Activated naive CD4-positive, alpha-beta T cell treated with anti-CD3 and anti-CD28 coated beads, Interleukin-2, amount 50 U/mL, for 16 hours (primary cell): Measurements from ENCODE around the gene FAM227A.
"Not testable (repeated sequence)": the region's sequence is repeated elsewhere in the genome, so short reads cannot be mapped to it uniquely, and the experiment has no call there.

Experiments used
- DNase-seq: peaks from one replicate; pipeline ENCODE4 v3.0.0-alpha.2; 2020

Gene FAM227A

GRCh38 chr22:38657045-38657909, 1.1 kb upstream of the FAM227A start:
- peak; percentile 29 for DNase-seq

- no peak for DNase-seq
Measured at GRCh38 chr22:38655519-38656255, 505 bp downstream of the FAM227A start.

- no peak for DNase-seq
Measured at GRCh38 chr22:38653741-38654140, 2.5 kb downstream of the FAM227A start.

GRCh38 chr22:38652859-38653258, 3.3 kb downstream of the FAM227A start:
- no peak for DNase-seq

- DNase-seq, result no peak
Measured at GRCh38 chr22:38649841-38650522, 6.2 kb downstream of the FAM227A start.

GRCh38 chr22:38645430-38645829, 10.8 kb downstream of the FAM227A start:
- DNase-seq, result no peak

- DNase-seq, result not testable (repeated sequence)
Measured at GRCh38 chr22:38644245-38644644, 11.9 kb downstream of the FAM227A start.

- no peak for DNase-seq
Measured at GRCh38 chr22:38641476-38642040, 14.6 kb downstream of the FAM227A start.

GRCh38 chr22:38638728-38639127, 17.5 kb downstream of the FAM227A start:
- DNase-seq, result no peak

GRCh38 chr22:38638216-38638615, 18.0 kb downstream of the FAM227A start:
- no peak for DNase-seq

GRCh38 chr22:38632528-38632927, 23.7 kb downstream of the FAM227A start:
- DNase-seq, result no peak

- no peak for DNase-seq
Measured at GRCh38 chr22:38631724-38632123, 24.5 kb downstream of the FAM227A start.

- no peak for DNase-seq
Measured at GRCh38 chr22:38629108-38629507, 27.1 kb downstream of the FAM227A start.

- no peak for DNase-seq
Measured at GRCh38 chr22:38628444-38628843, 27.7 kb downstream of the FAM227A start.

- DNase-seq, result no peak
Measured at GRCh38 chr22:38623351-38623750, 32.8 kb downstream of the FAM227A start.

GRCh38 chr22:38618682-38619081, 37.5 kb downstream of the FAM227A start:
- no peak for DNase-seq

GRCh38 chr22:38618258-38618657, 37.9 kb downstream of the FAM227A start:
- no peak for DNase-seq

- DNase-seq, result not testable (repeated sequence)
Measured at GRCh38 chr22:38615064-38615405, 41.2 kb downstream of the FAM227A start.

GRCh38 chr22:38614332-38615063, 41.7 kb downstream of the FAM227A start:
- no peak for DNase-seq

- DNase-seq, result no peak
Measured at GRCh38 chr22:38613588-38613987, 42.6 kb downstream of the FAM227A start.

GRCh38 chr22:38612217-38613006, 43.8 kb downstream of the FAM227A start:
- DNase-seq, result no peak

- DNase-seq, result no peak
Measured at GRCh38 chr22:38611559-38611958, 44.6 kb downstream of the FAM227A start.
